ENCODE data around the gene TSPAN13.

TSPAN13 gene

DNA sequence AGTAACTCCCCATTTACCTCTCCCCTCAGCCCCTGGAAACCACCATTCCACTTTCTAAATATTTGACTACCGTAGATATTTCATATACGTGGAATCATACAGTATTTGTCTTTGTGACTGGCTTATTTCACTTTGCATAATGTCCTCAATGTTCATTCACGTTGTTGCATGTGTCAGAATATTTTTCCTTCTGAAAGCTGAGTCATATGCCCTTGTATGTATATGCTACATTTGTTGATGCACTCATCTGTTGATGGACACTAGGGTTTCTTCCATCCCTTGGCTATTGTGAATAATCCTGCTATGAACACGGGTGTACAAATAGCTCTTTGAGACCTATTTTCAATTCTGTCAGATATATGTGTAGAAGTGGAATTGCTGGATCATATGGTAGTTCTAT, 25.8 kb upstream of the TSPAN13 start:
- no peaks in the 10 kb centered on the region for H3K27me3 ChIP-seq (replicated peaks; ENCODE audit: insufficient read depth, low read length)
- no peak overlapping the region for H3K27ac ChIP-seq (ENCODE audit: low read length)
- TF ChIP-seq EZH2 (optimal IDR thresholded peaks at IDR 0.05; ENCODE audit: low read depth, low read length) (no peak), EZH2phosphoT487 (IDR thresholded peaks at IDR 0.05; ENCODE audit: low read length) (no peak)
- TF ChIP-seq, protein P1, sequence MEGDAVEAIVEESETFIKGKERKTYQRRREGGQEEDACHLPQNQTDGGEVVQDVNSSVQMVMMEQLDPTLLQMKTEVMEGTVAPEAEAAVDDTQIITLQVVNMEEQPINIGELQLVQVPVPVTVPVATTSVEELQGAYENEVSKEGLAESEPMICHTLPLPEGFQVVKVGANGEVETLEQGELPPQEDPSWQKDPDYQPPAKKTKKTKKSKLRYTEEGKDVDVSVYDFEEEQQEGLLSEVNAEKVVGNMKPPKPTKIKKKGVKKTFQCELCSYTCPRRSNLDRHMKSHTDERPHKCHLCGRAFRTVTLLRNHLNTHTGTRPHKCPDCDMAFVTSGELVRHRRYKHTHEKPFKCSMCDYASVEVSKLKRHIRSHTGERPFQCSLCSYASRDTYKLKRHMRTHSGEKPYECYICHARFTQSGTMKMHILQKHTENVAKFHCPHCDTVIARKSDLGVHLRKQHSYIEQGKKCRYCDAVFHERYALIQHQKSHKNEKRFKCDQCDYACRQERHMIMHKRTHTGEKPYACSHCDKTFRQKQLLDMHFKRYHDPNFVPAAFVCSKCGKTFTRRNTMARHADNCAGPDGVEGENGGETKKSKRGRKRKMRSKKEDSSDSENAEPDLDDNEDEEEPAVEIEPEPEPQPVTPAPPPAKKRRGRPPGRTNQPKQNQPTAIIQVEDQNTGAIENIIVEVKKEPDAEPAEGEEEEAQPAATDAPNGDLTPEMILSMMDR (IDR thresholded peaks at IDR 0.05; ENCODE audit: low read length) = no peak

DNA sequence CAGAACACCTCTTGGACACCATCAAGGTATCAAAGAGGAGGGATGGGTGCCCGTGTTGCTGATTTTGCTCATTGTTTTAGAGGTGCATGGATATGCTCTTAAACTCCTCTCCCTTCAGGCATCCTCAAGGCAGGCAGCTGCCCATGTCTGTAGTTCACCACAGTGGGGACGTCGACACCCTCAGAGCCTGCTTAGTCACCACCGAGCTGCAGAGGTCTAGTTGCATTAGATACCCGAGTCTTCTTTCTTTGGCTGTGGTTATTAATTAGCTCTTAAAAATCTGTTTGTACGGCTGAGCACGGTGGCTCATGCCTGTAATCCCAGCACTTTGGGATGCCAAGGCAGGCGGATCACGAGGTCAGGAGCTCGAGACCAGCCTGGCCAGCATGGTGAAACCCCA, 24.7 kb upstream of the TSPAN13 start:
- DNase-seq = no peak
- no peak overlapping the region for H3K4me3 ChIP-seq (ENCODE audit: low read length)
- no peaks in the 10 kb centered on the region for H3F3A ChIP-seq (ENCODE audit: insufficient read depth, low read length)
- no peaks in the 10 kb centered on the region for H3K9me3 ChIP-seq (replicated peaks; ENCODE audit: insufficient read depth, low read length)
- no peaks in the 10 kb centered on the region for H3K79me2 ChIP-seq (ENCODE audit: low read length)
- TF ChIP-seq EZH2 (optimal IDR thresholded peaks at IDR 0.05; ENCODE audit: low read depth, low read length) = no peak
- TF ChIP-seq, protein P1 (IDR thresholded peaks at IDR 0.05; ENCODE audit: low read length) = no peak
- TF ChIP-seq EZH2phosphoT487 (IDR thresholded peaks at IDR 0.05; ENCODE audit: low read length) = no peak
- H3K27ac ChIP-seq (ENCODE audit: low read length) = no peak overlapping the region
- H2AFZ ChIP-seq (ENCODE audit: low read length) = no peak overlapping the region
- no peaks in the 10 kb centered on the region for H4K20me1 ChIP-seq (ENCODE audit: insufficient read depth, low read length)
- H3K9ac ChIP-seq (ENCODE audit: low read length) = no peak overlapping the region
- no peaks in the 10 kb centered on the region for H3K9me2 ChIP-seq (replicated peaks; ENCODE audit: insufficient read depth, low read length)
- H3K36me3 ChIP-seq (replicated peaks; ENCODE audit: insufficient read depth, low read length) = no peaks in the 10 kb centered on the region
- no peaks in the 10 kb centered on the region for H3K27me3 ChIP-seq (replicated peaks; ENCODE audit: insufficient read depth, low read length)
- H3K4me1 ChIP-seq (ENCODE audit: low read length) = no peaks in the 10 kb centered on the region
- H3K4me2 ChIP-seq (ENCODE audit: low read depth, low read length) = no peak overlapping the region

More for the DNA sequence above, 25.8 kb upstream of the TSPAN13 start:
- no peak overlapping the region for H3K4me2 ChIP-seq (ENCODE audit: low read depth, low read length)
- H3K4me3 ChIP-seq (ENCODE audit: low read length) = no peak overlapping the region
- no peaks in the 10 kb centered on the region for H3K79me2 ChIP-seq (ENCODE audit: low read length)
- H3K36me3 ChIP-seq (replicated peaks; ENCODE audit: insufficient read depth, low read length) = no peaks in the 10 kb centered on the region
- H3K4me1 ChIP-seq (ENCODE audit: low read length) = no peaks in the 10 kb centered on the region
- no peak overlapping the region for H2AFZ ChIP-seq (ENCODE audit: low read length)
- no peak overlapping the region for H3K9ac ChIP-seq (ENCODE audit: low read length)
- H3K9me2 ChIP-seq (replicated peaks; ENCODE audit: insufficient read depth, low read length) = no peaks in the 10 kb centered on the region
- no peaks in the 10 kb centered on the region for H3F3A ChIP-seq (ENCODE audit: insufficient read depth, low read length)
- H3K9me3 ChIP-seq (replicated peaks; ENCODE audit: insufficient read depth, low read length) = no peaks in the 10 kb centered on the region
- DNase-seq = no peak
- H4K20me1 ChIP-seq (ENCODE audit: insufficient read depth, low read length) = no peaks in the 10 kb centered on the region

DNA sequence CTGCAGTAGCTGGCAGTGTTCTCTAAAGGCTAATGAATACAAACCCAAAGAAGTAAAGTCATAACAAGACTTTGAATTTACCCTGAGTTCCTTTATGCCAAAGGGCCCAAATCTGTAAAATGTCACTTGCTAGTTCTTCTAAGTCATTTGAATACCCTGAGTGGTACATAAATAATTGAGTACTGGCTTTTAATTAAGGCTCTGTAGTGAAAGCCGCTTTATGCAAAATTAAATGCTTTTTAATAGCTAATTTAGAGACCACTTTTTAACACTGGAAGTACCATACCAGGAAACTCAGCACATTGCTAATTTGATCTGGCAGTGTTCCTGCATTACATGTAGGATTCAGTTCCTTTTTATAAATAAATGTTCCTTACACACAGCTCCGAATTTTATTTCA, 24.0 kb upstream of the TSPAN13 start:
- H3K4me2 ChIP-seq (ENCODE audit: low read depth, low read length) = no peak overlapping the region
- H3K9me3 ChIP-seq (replicated peaks; ENCODE audit: insufficient read depth, low read length) = no peaks in the 10 kb centered on the region
- no peaks in the 10 kb centered on the region for H4K20me1 ChIP-seq (ENCODE audit: insufficient read depth, low read length)
- no peak overlapping the region for H3K9ac ChIP-seq (ENCODE audit: low read length)
- H3K79me2 ChIP-seq (ENCODE audit: low read length) = no peaks in the 10 kb centered on the region
- H3K4me1 ChIP-seq (ENCODE audit: low read length) = no peaks in the 10 kb centered on the region
- no peak overlapping the region for H3K4me3 ChIP-seq (ENCODE audit: low read length)
- H3K27ac ChIP-seq (ENCODE audit: low read length) = no peak overlapping the region
- no peaks in the 10 kb centered on the region for H3K27me3 ChIP-seq (replicated peaks; ENCODE audit: insufficient read depth, low read length)
- DNase-seq = no peak
- H3K9me2 ChIP-seq (replicated peaks; ENCODE audit: insufficient read depth, low read length) = no peaks in the 10 kb centered on the region
- H2AFZ ChIP-seq (ENCODE audit: low read length) = no peak overlapping the region
- TF ChIP-seq EZH2phosphoT487 (IDR thresholded peaks at IDR 0.05; ENCODE audit: low read length) (no peak), EZH2 (optimal IDR thresholded peaks at IDR 0.05; ENCODE audit: low read depth, low read length) (no peak)
- TF ChIP-seq, protein P1 (IDR thresholded peaks at IDR 0.05; ENCODE audit: low read length) = no peak
- H3K36me3 ChIP-seq (replicated peaks; ENCODE audit: insufficient read depth, low read length) = no peaks in the 10 kb centered on the region
- H3F3A ChIP-seq (ENCODE audit: insufficient read depth, low read length) = no peaks in the 10 kb centered on the region

Measured in MM.1S (cell line).